Muscle layer of duodenum (tissue), 2 donors: ENCODE measurements around the gene RIN1.
"Not testable (repeated sequence)": the region's sequence is repeated elsewhere in the genome, so short reads cannot be mapped to it uniquely, and the experiment has no call there.

ENCODE experiments used
- H3K27ac ChIP-seq: one replicate; pipeline ENCODE4 v1.7.0; 2013; ENCODE audit warnings: mild to moderate bottlenecking, low read length
- H3K27me3 ChIP-seq: one replicate; pipeline ENCODE4 v1.7.0; 2013; ENCODE audit warnings: low read depth, mild to moderate bottlenecking, control low read depth, low read length
- H3K36me3 ChIP-seq, 2 donors: one replicate each; pipeline ENCODE4 v1.7.0; 2013; ENCODE audit warnings: low read length in 2 of 2, control low read depth in 1 of 2, mild to moderate bottlenecking in 1 of 2; ENCODE audit not compliant: insufficient read depth in 2 of 2, control insufficient read depth in 1 of 2
- H3K4me1 ChIP-seq, 2 donors: one replicate each; pipeline ENCODE4 v1.7.0; 2013; ENCODE audit warnings: low read length in 2 of 2, mild to moderate bottlenecking in 2 of 2, control low read depth in 1 of 2, moderate library complexity in 1 of 2; ENCODE audit not compliant: insufficient read depth in 2 of 2, control insufficient read depth in 1 of 2
- H3K4me3 ChIP-seq, 2 donors: one replicate each; pipeline ENCODE4 v1.7.0; 2013; ENCODE audit warnings: low read length in 2 of 2, low read depth in 1 of 2, mild to moderate bottlenecking in 1 of 2
- H3K9me3 ChIP-seq, 2 donors: one replicate each; pipeline ENCODE4 v1.7.0; 2013; ENCODE audit warnings: low read length in 2 of 2, control low read depth in 1 of 2, mild to moderate bottlenecking in 1 of 2; ENCODE audit not compliant: control insufficient read depth in 1 of 2
- donor health status: healthy.

RIN1 gene

GRCh38 chr11:66314186-66314501 lies 22.1 kb downstream of the RIN1 start:
- H3K27ac ChIP-seq = peak overlapping the region; percentile 19
- H3K36me3 ChIP-seq = no peaks in the 10 kb centered on the region
- peaks cover 10 to 68% of the 10 kb centered on the region in 2 donors for H3K4me1 ChIP-seq
- H3K27me3 ChIP-seq = no peaks in the 10 kb centered on the region
- peak overlapping the region; percentile 65 to 73 for H3K4me3 ChIP-seq
- H3K9me3 ChIP-seq = no peaks in the 10 kb centered on the region

- Histone ChIP-seq H3K36me3 (no peaks in the 10 kb centered on the region), H3K4me1 (peaks cover 10 to 62% of the 10 kb centered on the region in 2 donors), H3K4me3 (peak overlapping the region; percentile 65 to 73)
These were observed 22.7 kb downstream of the RIN1 start for GRCh38 chr11:66313321-66314185.

GRCh38 chr11:66312549-66313320 lies 23.5 kb downstream of the RIN1 start:
- peak overlapping the region; percentile 70 to 75 for H3K4me3 ChIP-seq
- no peaks in the 10 kb centered on the region for H3K36me3 ChIP-seq
- no peaks in the 10 kb centered on the region for H3K9me3 ChIP-seq
- peaks cover 5 to 54% of the 10 kb centered on the region in 2 donors for H3K4me1 ChIP-seq
- H3K27ac ChIP-seq = peak overlapping the region; percentile 82
- no peaks in the 10 kb centered on the region for H3K27me3 ChIP-seq

More at GRCh38 chr11:66313321-66314185, 22.7 kb downstream of the RIN1 start:
- Histone ChIP-seq H3K27ac (peak overlapping the region; percentile 19), H3K9me3 (no peaks in the 10 kb centered on the region), H3K27me3 (no peaks in the 10 kb centered on the region)

GRCh38 chr11:66311965-66312548 lies 24.2 kb downstream of the RIN1 start:
- H3K4me3 ChIP-seq = peak overlapping the region; percentile 70 to 75
- no peaks in the 10 kb centered on the region for H3K9me3 ChIP-seq
- H3K4me1 ChIP-seq = peaks cover 0 to 47% of the 10 kb centered on the region in 2 donors
- no peaks in the 10 kb centered on the region for H3K36me3 ChIP-seq
- H3K27me3 ChIP-seq = no peaks in the 10 kb centered on the region
- H3K27ac ChIP-seq = peak overlapping the region; percentile 82

GRCh38 chr11:66311470-66311964 lies 24.7 kb downstream of the RIN1 start:
- H3K4me1 ChIP-seq = peaks cover 0 to 42% of the 10 kb centered on the region in 2 donors
- H3K27me3 ChIP-seq = no peaks in the 10 kb centered on the region
- peak overlapping the region; percentile 70 to 75 for H3K4me3 ChIP-seq
- no peaks in the 10 kb centered on the region for H3K9me3 ChIP-seq
- H3K36me3 ChIP-seq = no peaks in the 10 kb centered on the region
- peak overlapping the region; percentile 82 for H3K27ac ChIP-seq

GRCh38 chr11:66310803-66311440 lies 25.3 kb downstream of the RIN1 start:
- not testable (repeated sequence) for H3K27ac ChIP-seq, H3K36me3 ChIP-seq, H3K4me3 ChIP-seq, H3K27me3 ChIP-seq, H3K9me3 ChIP-seq
- H3K4me1 ChIP-seq = peaks cover 0 to 36% of the 10 kb centered on the region in 2 donors

- Histone ChIP-seq H3K36me3 (no peaks in the 10 kb centered on the region), H3K27ac (no peak overlapping the region), H3K9me3 (no peaks in the 10 kb centered on the region), H3K4me3 (no peak overlapping the region), H3K4me1 (peaks cover 0 to 30% of the 10 kb centered on the region in 2 donors), H3K27me3 (no peaks in the 10 kb centered on the region)
These were observed 25.9 kb downstream of the RIN1 start for GRCh38 chr11:66310324-66310723.

- Histone ChIP-seq H3K9me3 (no peaks in the 10 kb centered on the region), H3K27ac (no peak overlapping the region), H3K27me3 (no peaks in the 10 kb centered on the region), H3K4me3 (no peak overlapping the region), H3K36me3 (no peaks in the 10 kb centered on the region), H3K4me1 (peaks cover 0 to 22% of the 10 kb centered on the region in 2 donors)
These were observed 26.8 kb downstream of the RIN1 start for GRCh38 chr11:66309475-66309874.

GRCh38 chr11:66302656-66303055 lies 33.6 kb downstream of the RIN1 start:
- Histone ChIP-seq H3K27ac (no peak overlapping the region), H3K36me3 (no peaks in the 10 kb centered on the region), H3K4me1 (no peaks in the 10 kb centered on the region), H3K4me3 (no peak overlapping the region), H3K27me3 (no peaks in the 10 kb centered on the region), H3K9me3 (no peaks in the 10 kb centered on the region)

- H3K4me3 ChIP-seq = no peak overlapping the region
- no peaks in the 10 kb centered on the region for H3K27me3 ChIP-seq
- H3K27ac ChIP-seq = no peak overlapping the region
- H3K36me3 ChIP-seq = no peaks in the 10 kb centered on the region
- H3K9me3 ChIP-seq = no peaks in the 10 kb centered on the region
- no peaks in the 10 kb centered on the region for H3K4me1 ChIP-seq
These were observed 37.0 kb downstream of the RIN1 start for GRCh38 chr11:66299186-66299585.

- Histone ChIP-seq H3K36me3 (no peaks in the 10 kb centered on the region), H3K27ac (no peak overlapping the region), H3K9me3 (no peaks in the 10 kb centered on the region), H3K4me3 (no peak overlapping the region), H3K4me1 (no peaks in the 10 kb centered on the region), H3K27me3 (peaks cover 12% of the 10 kb centered on the region)
These were observed 38.6 kb downstream of the RIN1 start for GRCh38 chr11:66297610-66298009.
